ENCODE data around the gene MLXIPL. TPM values are rescaled to one million over a fixed set of nuclear protein-coding genes. Genes with fewer than 3 reads are reported as not detected.

MLXIPL gene
- polyA plus RNA-seq, 3 donors = 4.8 to 8.5 (median 5.6) TPM

GRCh38 chr7:73647725-73648592 lies 23.6 kb upstream of the MLXIPL start:
- no peak for DNase-seq (ENCODE audit: extremely low read depth in 1 of 11, low read depth in 9 of 11, low spot score in 4 of 11)

- no peak for DNase-seq (ENCODE audit: extremely low read depth in 1 of 11, low read depth in 9 of 11, low spot score in 4 of 11)
Measured at GRCh38 chr7:73646785-73647724, 22.7 kb upstream of the MLXIPL start.

- DNase-seq (ENCODE audit: extremely low read depth in 1 of 11, low read depth in 9 of 11, low spot score in 4 of 11) = no peak
Measured at GRCh38 chr7:73645643-73646174, 21.4 kb upstream of the MLXIPL start.

GRCh38 chr7:73644688-73645286 lies 20.5 kb upstream of the MLXIPL start:
- DNase-seq (ENCODE audit: extremely low read depth in 1 of 11, low read depth in 9 of 11, low spot score in 4 of 11) = no peak

GRCh38 chr7:73642834-73643233 lies 18.5 kb upstream of the MLXIPL start:
- no peak for DNase-seq (ENCODE audit: extremely low read depth in 1 of 11, low read depth in 9 of 11, low spot score in 4 of 11)

- no peak for DNase-seq (ENCODE audit: extremely low read depth in 1 of 11, low read depth in 9 of 11, low spot score in 4 of 11)
Measured at GRCh38 chr7:73638911-73639310, 14.6 kb upstream of the MLXIPL start.

GRCh38 chr7:73635428-73636200 lies 11.3 kb upstream of the MLXIPL start:
- no peak for DNase-seq (ENCODE audit: extremely low read depth in 1 of 11, low read depth in 9 of 11, low spot score in 4 of 11)

GRCh38 chr7:73633844-73634243 lies 9.5 kb upstream of the MLXIPL start:
- no peak for DNase-seq (ENCODE audit: extremely low read depth in 1 of 11, low read depth in 9 of 11, low spot score in 4 of 11)

- no peak for DNase-seq (ENCODE audit: extremely low read depth in 1 of 11, low read depth in 9 of 11, low spot score in 4 of 11)
Measured at GRCh38 chr7:73633323-73633722, 9.0 kb upstream of the MLXIPL start.

GRCh38 chr7:73631558-73631957 lies 7.2 kb upstream of the MLXIPL start:
- no peak for DNase-seq (ENCODE audit: extremely low read depth in 1 of 11, low read depth in 9 of 11, low spot score in 4 of 11)

- no peak for DNase-seq (ENCODE audit: extremely low read depth in 1 of 11, low read depth in 9 of 11, low spot score in 4 of 11)
Measured at GRCh38 chr7:73628504-73628903, 4.2 kb upstream of the MLXIPL start.

- no peak for DNase-seq (ENCODE audit: extremely low read depth in 1 of 11, low read depth in 9 of 11, low spot score in 4 of 11)
Measured at GRCh38 chr7:73626814-73627213, 2.5 kb upstream of the MLXIPL start.

GRCh38 chr7:73625276-73625675 lies 954 bp upstream of the MLXIPL start:
- DNase-seq (ENCODE audit: extremely low read depth in 1 of 11, low read depth in 9 of 11, low spot score in 4 of 11) = no peak

- DNase-seq (ENCODE audit: extremely low read depth in 1 of 11, low read depth in 9 of 11, low spot score in 4 of 11) = no peak
Measured at GRCh38 chr7:73624669-73625001, 313 bp upstream of the MLXIPL start.

- DNase-seq (ENCODE audit: extremely low read depth in 1 of 11, low read depth in 9 of 11, low spot score in 4 of 11) = no peak
Measured at GRCh38 chr7:73622909-73623797, 1.2 kb downstream of the MLXIPL start.

GRCh38 chr7:73622527-73622908 lies 1.8 kb downstream of the MLXIPL start:
- DNase-seq (ENCODE audit: extremely low read depth in 1 of 11, low read depth in 9 of 11, low spot score in 4 of 11) = no peak

- DNase-seq (ENCODE audit: extremely low read depth in 1 of 11, low read depth in 9 of 11, low spot score in 4 of 11) = no peak
Measured at GRCh38 chr7:73621168-73622063, 2.9 kb downstream of the MLXIPL start.

Data from renal cortex interstitium (tissue), 11 donors.